Measurements from ENCODE around the gene GRK3.

The GRK3 gene

DNA sequence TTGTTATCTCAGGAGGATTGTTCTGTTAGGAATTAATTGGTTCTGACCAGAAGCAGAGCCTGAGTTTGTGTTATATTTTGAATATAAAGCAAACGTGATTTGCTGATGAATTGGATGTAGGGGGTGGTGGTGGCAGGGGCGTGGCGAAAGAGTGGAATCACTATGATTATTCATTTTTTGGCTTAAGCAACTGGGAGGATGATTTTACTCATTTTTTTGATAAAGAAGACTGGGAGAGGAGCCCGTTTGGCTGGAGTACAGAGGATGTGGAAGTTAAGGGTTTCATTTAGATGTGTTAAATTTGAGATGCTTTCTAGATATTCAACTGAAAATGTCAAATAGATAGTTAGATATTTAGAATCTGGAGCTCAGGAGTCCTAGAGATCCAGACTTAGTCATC, 94.2 kb downstream of the GRK3 start:
- no peak for DNase-seq (ENCODE audit: low read depth in 2 of 3, low spot score in 2 of 3)

DNA sequence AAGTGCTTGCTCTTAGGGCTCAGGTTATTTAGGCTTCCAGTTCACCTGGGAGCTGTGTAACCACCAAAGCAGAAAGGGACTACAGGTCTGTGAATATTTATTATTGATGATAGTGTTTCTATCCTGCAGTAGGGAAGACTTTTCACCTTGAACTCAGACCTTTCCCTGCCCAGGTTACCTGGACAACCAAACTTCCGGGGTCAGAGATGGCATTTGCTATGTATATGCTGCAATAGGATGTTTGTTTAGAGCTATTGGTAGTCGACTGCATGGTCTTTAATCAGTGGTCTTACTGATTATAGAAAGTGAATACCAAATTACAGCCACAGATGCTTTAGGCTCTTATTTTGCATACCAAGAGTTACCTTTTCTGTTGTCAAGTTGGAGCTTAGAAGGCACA, 94.9 kb downstream of the GRK3 start:
- DNase-seq (ENCODE audit: low read depth in 2 of 3, low spot score in 2 of 3): no peak

DNA sequence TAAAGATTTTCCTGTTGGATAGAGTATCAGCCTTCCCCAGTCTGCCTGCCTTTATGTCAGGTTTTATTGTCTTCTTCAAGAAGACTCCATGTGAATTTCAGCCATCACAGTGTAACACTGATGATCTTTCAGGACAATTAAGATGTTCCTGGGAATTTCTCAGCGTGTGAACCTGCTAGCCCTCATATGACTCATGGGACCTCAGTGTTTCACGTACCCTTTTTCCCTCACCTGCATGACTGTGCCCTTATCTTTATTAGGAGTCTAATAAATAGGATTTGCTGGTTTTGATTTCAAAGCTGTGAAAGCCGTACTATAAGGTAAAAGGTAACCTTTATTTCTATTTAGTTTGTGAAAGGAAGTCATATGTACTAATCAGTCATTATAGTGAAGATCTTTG, 95.9 kb downstream of the GRK3 start:
- DNase-seq (ENCODE audit: low read depth in 2 of 3, low spot score in 2 of 3): no peak

DNA sequence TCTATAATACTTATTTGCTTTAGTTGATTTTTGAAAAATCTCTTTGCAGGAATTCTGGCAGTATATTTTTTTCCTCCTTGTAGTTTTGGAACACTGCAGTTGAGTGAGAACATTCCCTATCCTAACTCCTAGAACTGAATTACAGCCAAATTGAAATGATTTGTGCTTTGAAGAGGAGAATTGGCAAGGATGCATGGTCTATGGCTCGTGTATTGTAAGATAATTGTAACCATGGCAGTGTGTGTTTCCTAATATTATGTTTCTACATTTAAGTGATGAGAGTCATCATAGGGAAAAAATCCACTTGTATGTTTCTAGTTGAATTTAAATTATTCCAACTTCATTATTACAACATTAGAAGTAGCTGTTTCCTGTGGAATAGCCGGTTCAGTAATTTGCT, 96.6 kb downstream of the GRK3 start:
- no peak for DNase-seq (ENCODE audit: low read depth in 2 of 3, low spot score in 2 of 3)

DNA sequence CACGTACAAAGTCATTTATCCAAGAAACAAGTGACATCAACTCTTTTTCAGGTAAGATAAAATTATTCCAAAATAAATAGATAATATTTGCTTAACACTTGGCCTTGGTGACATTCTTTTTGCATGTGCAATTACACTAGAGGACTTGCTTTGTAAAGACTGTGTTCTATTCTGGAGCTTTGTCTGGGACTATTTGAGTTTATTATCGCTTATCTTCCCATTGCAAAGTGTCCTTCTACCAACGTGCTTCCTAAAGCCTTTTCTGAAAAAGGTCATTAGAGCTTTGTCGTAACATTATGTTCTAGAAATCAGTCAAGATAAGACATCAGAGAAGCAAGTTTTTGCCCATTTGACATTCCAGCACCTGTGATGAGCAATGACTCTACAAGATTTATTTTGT, 99.2 kb downstream of the GRK3 start:
- no peak for DNase-seq (ENCODE audit: low read depth in 2 of 3, low spot score in 2 of 3)

DNA sequence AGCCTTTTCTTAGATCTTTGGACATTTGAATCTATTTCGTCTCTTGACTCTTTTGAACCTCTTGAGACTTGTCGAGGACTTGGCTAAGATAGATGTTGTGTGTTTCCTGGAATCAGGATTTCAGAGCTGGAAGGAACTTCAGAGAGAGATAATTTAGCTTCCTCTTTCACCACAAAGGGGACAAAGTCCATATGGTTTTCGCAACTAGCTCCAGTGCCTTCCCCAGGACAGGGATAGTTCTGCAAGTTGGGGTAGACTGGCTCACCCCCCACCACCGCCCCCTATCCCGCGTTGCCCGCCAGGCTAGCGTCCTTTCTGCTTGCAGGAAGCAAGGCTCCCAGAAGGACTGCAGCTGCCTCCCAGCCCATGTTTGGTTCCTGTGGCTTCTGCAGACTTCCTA, 101.8 kb downstream of the GRK3 start:
- DNase-seq (ENCODE audit: low read depth in 2 of 3, low spot score in 2 of 3): no peak

DNA sequence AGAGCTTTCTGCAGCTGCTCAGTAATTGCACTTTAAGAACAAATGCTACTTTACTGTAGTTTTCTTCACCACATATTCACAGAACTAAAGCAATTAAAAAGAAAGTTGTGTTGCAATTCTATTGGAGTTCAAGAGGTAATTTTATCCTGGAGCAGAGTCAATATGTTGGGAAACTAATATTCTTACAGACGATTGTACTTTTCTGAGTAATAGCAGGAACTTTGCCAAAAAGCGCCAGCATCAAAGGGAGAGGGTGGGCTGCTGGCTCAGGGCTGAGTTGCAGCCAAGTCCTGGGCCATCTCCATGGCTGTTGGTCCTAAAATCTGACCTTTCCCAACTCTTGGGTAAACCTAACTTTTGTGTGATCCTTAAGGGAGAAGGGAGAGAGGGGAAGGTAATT, 104.0 kb downstream of the GRK3 start:
- no peak for DNase-seq (ENCODE audit: low read depth in 2 of 3, low spot score in 2 of 3)

DNA sequence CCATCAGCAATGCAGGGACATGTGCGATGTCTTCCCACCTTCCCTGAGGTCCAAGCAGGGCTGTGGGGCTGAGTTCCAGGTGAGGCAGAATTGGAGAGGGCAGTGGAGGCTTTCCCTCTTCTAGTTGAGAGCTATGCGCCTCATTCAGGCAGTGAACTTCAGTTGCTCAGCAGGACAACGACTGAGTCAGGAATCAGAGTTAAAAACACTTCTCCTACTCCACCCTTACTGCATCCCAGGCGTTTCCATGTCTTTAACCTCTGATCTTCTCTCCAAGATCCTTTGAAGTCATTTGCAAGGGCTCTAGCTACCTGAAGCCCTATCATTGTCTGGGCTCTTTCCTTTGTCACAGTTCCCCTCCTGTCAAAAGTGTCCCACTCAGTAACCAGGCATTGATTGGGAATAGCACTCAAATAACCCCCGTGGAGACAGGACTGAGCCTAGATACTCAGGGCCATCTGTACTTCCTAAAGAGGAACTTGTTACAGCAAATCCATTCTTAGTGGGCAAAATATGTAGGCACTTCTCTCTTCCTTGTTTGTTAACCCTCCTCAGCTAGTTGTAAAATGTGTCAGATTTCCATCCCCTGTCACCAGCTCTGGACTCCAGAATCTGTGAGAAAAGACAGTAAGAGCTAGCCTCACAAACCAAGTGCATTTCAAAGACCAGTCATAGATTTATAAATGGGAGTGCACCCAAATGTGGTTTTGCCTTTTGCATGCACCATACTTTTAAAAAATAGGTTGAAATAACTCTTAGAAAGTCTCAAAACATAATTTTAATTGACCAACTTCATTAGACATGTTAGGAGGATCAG, 105.0 kb downstream of the GRK3 start:
- DNase-seq (ENCODE audit: low read depth in 2 of 3, low spot score in 2 of 3): no peak

DNA sequence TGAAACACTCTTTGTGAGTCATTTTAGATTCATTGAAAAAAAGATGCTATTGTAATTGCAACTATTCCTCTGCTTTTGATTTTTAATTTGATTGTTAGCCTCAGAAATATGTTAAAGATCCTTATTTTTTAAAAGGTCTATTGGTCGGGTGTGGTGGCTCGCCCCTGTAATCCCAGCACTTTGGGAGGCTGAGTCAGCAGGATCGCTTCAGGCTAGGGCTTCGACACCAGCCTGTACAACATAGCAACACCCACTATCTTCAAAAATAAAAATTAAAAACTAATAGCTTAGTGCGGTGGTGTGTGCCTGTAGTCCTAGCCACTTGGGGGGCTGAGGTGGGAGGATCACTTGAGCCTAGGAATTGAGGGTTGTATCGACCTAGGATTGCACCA, 105.6 kb downstream of the GRK3 start:
- DNase-seq (ENCODE audit: low read depth in 2 of 3, low spot score in 2 of 3): no peak

DNA sequence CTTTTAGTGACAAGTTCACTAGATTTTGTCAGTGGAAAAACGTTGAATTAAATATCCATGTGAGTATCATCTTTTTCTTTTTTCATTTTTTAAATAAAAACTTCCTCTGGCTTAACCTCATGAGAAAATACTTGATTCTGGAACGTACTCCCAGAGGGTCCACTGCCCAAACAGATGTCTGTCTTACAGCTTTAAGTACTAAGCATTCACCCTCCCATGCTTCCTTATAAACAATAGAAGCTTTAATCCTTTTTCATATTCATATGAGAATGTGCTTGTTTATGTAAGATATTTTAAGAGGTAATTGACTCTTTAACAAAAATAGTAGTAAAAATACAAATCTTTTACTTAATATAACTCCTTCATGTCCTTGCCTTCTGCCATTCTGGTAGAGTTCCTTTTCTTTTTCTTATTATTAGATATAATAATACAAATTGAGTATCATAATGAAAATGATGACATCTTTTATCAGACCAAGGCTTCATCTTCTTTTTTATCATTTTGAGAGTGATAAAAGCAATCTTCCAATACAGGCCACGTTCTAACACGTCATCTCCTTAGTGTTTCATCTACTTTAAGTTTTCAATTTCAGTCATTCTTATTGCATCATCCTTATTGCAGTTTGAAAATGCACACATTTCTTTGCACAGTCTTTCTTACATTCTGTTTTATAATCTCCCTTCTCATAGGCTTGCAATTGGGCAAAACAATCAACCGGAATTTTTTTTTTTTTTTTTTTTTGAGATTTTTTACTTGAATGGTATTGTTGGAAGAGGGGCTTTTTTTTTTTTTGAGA, 108.0 kb downstream of the GRK3 start:
- DNase-seq (ENCODE audit: low read depth in 2 of 3, low spot score in 2 of 3): no peak

DNA sequence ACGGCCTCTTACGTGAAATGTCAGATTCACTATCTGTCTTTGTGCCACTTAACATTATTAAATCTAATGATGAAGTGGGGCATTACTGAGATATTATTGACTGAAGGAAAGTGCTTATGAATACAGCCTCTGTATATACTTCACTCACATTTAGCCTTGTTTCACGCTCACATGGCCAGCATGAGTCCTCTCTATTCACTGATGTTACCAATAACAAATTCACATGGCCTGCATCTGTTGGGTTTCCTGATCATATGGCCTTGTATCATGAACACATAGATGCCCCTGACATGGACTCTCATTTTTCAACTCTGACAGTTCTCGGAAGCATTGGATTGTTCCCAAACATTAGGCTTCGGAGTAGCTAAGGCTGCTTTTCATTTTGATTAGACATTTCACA, 109.2 kb downstream of the GRK3 start:
- no peak for DNase-seq (ENCODE audit: low read depth in 2 of 3, low spot score in 2 of 3)

DNA sequence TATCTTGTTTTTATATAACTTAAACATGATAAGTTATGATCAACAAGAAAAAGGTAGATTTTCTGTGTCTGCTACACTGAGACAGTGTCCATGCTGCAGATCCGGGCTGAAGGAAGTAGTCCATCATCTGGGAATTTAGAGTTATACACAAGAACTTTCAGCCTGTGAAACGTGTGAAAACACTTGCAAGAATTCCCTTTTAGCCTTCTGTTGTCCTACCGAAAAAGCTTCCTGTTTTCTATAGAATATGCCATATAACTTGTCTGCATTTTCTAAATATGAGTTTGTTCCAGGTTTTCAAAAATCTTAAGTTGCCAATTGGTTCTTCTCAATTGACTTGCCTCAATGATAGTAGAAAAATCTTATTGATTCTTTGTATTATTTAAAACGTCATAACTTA, 113.2 kb downstream of the GRK3 start:
- DNase-seq (ENCODE audit: low read depth in 2 of 3, low spot score in 2 of 3): no peak

DNA sequence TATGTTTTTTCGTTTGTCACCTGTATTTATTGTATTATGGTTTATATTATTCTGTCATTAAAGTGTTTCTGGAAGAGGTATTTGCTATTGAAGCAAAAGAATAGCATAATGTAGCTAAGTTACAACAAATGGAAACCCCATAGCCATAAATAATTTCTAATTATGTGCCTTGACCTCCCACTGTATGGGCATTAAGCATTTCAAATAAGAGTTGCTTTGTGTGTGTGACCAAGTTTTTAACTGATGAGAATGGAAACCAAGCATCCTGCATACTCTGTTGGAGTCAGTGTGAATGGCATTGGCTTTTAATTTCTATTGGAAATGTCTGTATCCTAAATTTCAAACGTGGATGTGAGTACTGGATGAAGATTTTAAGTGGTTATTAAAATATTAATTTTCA, 115.6 kb downstream of the GRK3 start:
- DNase-seq (ENCODE audit: low read depth in 2 of 3, low spot score in 2 of 3): no peak

DNA sequence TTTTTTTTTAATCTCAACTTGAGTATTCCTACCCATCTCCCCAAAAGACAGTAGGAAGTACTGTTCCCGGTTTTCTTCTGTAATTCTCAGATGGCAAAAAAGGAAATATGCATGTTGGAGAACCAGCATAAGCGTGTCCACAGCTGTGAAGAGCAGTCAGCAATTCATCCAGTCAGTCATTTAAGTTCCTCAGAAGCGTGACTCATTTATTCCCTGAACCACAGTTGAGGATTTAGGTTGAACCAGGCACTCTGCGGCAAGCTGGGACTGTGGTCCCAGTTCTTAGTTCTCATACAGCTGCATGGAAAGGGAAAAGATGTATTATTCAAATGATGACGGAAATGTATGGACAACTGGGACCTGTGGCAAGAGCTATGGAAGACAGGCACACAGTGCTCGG, 116.5 kb downstream of the GRK3 start:
- DNase-seq (ENCODE audit: low read depth in 2 of 3, low spot score in 2 of 3): no peak

DNA sequence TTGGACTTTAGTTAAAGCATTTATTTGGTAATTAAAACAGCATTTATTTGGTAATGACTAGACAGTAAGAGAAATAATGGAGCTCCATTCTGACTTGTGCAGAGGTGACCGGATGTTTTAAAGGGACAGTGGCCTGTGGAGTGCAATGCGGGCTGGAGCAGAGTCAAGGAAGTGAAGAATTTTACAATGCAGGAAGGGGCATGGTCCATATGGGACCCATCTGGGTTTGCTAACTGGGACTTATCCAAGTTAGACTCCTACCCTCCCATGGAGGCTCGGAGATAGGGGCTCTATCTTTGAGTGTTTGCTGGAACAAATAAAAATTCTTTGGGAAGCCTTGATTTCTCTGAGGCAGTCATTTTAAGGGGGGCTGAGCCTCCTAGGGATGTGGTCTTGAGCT, 117.6 kb downstream of the GRK3 start:
- no peak for DNase-seq (ENCODE audit: low read depth in 2 of 3, low spot score in 2 of 3)

DNA sequence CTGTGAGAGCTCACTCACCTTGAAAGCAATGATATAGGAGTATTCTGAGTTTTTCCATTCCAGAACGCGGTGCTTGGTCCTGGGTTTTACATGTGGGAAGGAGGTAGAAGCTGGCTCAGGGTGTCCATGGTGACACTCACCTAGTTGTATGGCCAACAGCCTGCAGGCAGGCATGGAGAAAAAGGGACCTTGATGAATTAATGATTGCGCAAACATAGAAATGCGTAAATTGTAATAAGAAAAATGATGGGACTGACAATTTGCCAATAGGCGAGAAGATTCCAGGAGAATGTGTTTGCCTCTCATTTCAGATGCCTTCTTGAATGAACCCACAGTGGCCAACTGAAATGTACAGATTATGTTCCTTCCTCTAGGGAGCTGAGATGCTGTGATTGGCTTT, 124.2 kb downstream of the GRK3 start:
- no peak for DNase-seq (ENCODE audit: low read depth in 2 of 3, low spot score in 2 of 3)

DNA sequence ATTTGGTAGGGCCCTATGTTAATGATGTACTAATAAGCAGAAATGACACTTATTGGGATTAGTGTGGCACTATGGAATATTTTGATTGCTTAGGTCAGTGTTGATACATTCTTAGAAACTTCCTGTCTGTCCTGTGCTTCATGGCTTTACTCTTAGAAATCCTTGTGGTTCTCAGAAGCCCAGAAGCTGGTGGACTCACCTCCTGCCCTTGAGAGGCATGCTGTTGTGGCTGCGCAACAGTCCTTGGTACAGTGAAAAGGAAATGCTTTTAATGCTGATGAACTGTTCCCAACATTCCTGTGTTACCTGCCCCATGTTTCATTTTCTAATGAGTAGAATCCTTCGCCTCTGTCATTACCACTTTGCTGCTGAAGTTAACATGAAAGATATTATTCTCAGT, 125.2 kb downstream of the GRK3 start:
- no peak for DNase-seq (ENCODE audit: low read depth in 2 of 3, low spot score in 2 of 3)

DNA sequence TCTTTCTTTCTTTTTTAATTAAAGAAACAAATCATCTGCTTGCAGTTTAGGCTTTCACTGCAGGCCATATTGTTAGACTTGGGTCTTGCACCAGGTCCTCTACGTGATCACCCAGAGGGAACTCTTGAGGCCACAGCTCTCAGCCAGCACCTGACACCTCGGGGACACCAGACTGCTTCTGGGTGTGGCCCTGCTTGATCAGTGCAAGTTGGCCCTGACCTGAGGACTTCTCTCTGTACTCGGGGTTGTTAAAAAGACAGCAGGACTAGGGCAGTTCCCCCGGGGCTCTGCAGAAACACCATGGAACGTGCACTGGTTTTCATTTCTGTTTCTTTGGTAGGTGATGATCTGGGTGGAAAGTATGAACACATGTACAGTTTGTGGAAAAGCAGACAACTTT, 126.3 kb downstream of the GRK3 start:
- no peak for DNase-seq (ENCODE audit: low read depth in 2 of 3, low spot score in 2 of 3)

DNA sequence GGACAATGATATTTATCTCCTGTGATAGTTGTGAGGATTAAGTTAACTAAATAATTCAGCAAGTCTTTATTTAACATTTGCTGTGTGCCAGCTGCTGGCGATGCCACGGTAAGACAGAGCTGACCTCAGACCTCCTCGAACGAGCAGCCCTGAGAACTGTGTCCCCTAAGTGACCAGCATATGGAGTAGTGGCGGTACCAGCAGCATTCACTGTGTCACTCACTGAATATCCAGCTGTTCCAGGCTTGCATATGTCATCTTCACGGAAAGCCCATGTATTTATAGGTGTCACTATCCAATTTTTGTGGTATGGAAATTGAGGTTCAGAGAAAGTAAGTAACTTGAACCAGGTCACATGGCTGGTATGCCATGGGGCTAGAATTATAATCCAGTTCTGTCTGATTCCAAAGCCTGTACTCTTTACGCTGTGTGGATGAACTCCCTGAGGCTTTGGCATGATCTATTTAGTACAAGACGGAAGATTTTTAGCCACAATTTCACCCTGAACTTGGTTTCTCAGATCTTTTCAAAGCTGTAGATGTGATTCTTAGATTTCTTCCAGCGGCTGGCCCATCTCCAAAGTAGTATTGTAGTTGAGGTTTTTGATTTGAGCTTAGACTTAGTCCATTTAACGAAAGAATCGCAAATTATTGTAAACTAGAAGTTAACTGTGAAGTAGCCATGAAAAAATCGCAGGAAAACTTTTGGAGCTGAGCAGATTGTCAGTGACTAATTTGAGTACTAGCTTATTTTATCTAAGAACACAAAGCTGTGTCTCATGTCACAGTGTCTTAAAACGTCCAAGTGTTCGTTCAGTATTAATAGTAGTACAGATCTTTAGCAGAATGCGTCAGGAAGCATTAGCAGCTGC, 128.2 kb downstream of the GRK3 start:
- no peak for DNase-seq (ENCODE audit: low read depth in 2 of 3, low spot score in 2 of 3)

DNA sequence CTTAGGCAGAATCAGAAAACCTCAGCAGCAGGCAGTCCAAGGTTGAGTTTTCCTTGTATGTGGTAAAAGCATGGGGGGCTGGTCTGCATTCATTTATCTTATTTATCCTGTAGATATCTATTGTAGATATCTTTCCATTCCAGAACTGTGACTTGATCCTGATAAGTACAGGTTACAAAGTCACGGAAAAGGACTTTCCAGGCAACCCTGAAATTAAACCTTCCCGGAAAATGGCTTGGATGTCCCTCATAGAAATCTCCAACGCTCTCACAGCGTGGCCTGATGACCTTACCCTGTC, 128.7 kb downstream of the GRK3 start:
- DNase-seq (ENCODE audit: low read depth in 2 of 3, low spot score in 2 of 3): no peak

DNA sequence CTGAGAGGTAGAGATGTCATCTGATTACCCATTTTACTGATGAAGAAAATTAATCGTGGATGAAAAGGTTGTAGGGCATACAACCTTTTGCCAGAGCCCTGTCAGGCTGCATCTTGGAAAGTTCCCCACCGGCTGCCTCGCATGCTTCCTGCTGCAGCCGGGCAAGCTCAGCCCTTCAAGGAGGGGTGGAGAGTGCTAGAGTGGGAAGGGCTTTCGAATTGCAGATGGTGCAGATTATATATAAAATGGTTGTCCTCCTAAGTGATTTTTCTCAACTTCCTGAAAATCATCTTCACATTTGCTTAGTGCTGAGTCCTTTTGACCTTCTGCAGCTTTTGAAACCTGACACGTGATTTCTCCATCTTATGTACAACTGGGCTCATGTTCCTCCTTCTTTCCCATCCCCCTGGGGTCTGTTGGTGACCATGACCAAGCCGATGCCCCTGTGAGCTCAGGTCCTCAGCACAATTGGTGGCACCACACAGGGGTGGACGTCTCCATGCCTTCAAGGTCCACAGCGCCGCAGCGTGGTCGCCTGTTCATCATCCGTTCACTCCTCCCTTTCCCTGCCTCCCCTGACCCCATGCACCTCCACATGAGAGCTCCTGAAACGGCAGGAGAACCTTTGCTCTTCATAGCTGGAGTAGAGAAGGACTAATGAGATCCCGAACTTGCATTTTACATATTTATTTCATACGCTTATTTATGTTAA, 129.9 kb downstream of the GRK3 start:
- DNase-seq (ENCODE audit: low read depth in 2 of 3, low spot score in 2 of 3): no peak

All from activated CD8-positive, alpha-beta memory T cell treated with anti-CD3 and anti-CD28 coated beads for 48 hours (primary cell).